GM13976 (cell line): ENCODE measurements around the gene TVP23C.

ENCODE experiments used
- DNase-seq: peaks from one replicate; pipeline ENCODE4 v3.0.0; 2012; ENCODE audit warnings: low spot score
- CTCF ChIP-seq: IDR thresholded peaks from 2 replicates; pipeline ENCODE4 v1.5.1; 2012; ENCODE audit warnings: borderline replicate concordance, mild to moderate bottlenecking; ENCODE audit not compliant: insufficient read depth; ENCODE audit errors: extremely low read depth, missing control alignments, control extremely low read depth
- in situ Hi-C: fragments of 300-500 bp; cut with MboI; formaldehyde crosslinking; loops from one replicate; pipeline ENCODE4 v1.12.0; 2022; ENCODE audit warnings: low sequenced_read_pairs, mixed read lengths, inconsistent platforms; ENCODE audit not compliant: unreplicated experiment

Gene TVP23C

GRCh38 chr17:15479703-15480102, 83.6 kb downstream of the TVP23C start:
- in situ Hi-C loops = no loop called here
- no peak for DNase-seq
- TF ChIP-seq CTCF = no peak

- no peak for DNase-seq
- TF ChIP-seq CTCF = no peak
- in situ Hi-C loops = no loop called here
Observed at GRCh38 chr17:15478845-15479244, 84.4 kb downstream of the TVP23C start.

- no peak for DNase-seq
- TF ChIP-seq CTCF = no peak
- in situ Hi-C loops = no loop called here
Observed at GRCh38 chr17:15475631-15476354, 87.5 kb downstream of the TVP23C start.

GRCh38 chr17:15472891-15473290, 90.4 kb downstream of the TVP23C start:
- in situ Hi-C loops = no loop called here
- TF ChIP-seq CTCF = no peak
- no peak for DNase-seq

DNA sequence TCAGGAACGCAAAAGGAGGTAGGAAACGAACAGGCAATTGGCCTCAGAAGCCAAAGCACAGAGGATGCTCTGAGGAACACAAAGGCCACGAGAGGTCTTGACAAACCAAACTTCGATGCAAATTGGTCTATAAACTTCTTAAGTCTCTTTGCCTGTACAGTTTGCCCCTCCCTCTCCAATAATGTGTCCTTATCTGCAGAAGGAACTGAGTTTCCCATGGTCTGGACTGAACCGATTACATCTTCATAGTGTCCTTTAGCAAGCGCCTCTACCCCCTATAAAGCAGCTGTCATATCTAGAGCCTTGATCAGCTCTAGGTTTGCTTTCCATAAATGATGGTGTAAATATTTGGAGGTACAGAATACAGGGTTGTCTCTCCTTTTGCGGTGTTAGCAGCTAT, 92.7 kb downstream of the TVP23C start:
- in situ Hi-C loops = no loop called here
- DNase-seq = no peak
- TF ChIP-seq CTCF = no peak

GRCh38 chr17:15469260-15469659, 94.0 kb downstream of the TVP23C start:
- no peak for TF ChIP-seq CTCF
- in situ Hi-C loops = no loop called here

More at GRCh38 chr17:15469260-15469659, 94.0 kb downstream of the TVP23C start:
- no peak for DNase-seq
